ENCODE measurements around the gene RMP24.

The RMP24 gene

DNA sequence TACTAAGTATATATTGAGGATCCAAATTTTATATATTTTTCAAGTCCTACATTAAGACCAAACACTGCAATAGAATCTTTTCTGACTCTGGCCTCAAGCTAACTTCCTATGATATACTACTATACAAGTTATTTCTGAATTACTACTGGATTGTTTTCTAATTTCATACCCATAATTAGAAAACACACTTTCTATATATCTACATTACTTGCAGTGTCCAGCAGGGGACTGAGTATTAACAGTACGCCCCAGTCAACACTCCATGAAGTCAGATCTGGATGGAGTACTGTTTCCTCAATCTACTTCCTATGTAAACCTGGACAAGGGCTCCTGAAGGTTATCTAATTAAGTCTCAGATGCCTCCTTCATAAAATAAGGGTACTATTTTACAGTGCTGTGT, 26.5 kb downstream of the RMP24 start:
- DNase-seq (ENCODE audit: low read depth) = peak; percentile 27
- TF ChIP-seq, protein P1, sequence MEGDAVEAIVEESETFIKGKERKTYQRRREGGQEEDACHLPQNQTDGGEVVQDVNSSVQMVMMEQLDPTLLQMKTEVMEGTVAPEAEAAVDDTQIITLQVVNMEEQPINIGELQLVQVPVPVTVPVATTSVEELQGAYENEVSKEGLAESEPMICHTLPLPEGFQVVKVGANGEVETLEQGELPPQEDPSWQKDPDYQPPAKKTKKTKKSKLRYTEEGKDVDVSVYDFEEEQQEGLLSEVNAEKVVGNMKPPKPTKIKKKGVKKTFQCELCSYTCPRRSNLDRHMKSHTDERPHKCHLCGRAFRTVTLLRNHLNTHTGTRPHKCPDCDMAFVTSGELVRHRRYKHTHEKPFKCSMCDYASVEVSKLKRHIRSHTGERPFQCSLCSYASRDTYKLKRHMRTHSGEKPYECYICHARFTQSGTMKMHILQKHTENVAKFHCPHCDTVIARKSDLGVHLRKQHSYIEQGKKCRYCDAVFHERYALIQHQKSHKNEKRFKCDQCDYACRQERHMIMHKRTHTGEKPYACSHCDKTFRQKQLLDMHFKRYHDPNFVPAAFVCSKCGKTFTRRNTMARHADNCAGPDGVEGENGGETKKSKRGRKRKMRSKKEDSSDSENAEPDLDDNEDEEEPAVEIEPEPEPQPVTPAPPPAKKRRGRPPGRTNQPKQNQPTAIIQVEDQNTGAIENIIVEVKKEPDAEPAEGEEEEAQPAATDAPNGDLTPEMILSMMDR (IDR thresholded peaks at IDR 0.05; ENCODE audit: insufficient read depth, low read depth, low read length, missing control alignments) = peak; percentile 50
- H3K4me3 ChIP-seq (ENCODE audit: low read length) = no peak overlapping the region

GRCh38 chr18:35999925-36000324, 27.4 kb downstream of the RMP24 start:
- no peak overlapping the region for H3K4me3 ChIP-seq (ENCODE audit: low read length)
- no peak for DNase-seq (ENCODE audit: low read depth)
- TF ChIP-seq, protein P1 (IDR thresholded peaks at IDR 0.05; ENCODE audit: insufficient read depth, low read depth, low read length, missing control alignments) = no peak

DNA sequence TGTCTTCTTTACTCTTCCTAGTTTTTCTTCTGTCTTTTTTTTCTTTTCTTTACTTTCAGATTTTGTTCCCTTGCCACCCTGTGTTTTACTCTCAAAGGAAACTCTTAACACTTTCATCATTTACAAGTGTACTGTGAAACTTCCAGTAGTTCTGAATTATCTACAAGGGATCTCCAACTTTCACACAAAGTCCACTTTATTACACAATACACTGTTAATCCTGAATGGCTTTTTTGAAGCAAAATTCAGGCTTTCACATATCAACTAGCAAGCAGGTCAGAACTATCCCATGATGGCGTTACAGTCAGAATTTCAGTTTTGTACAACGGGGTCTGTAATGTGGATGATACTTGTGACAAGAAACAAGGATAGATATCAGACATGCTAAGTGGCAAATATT, 34.5 kb downstream of the RMP24 start:
- TF ChIP-seq, protein P1 (IDR thresholded peaks at IDR 0.05; ENCODE audit: insufficient read depth, low read depth, low read length, missing control alignments) = no peak
- H3K4me3 ChIP-seq (ENCODE audit: low read length) = no peak overlapping the region

GRCh38 chr18:36009214-36009613, 36.7 kb downstream of the RMP24 start:
- TF ChIP-seq, protein P1 (IDR thresholded peaks at IDR 0.05; ENCODE audit: insufficient read depth, low read depth, low read length, missing control alignments) = no peak
- no peak overlapping the region for H3K4me3 ChIP-seq (ENCODE audit: low read length)
- no peak for DNase-seq (ENCODE audit: low read depth)

More for the DNA sequence above, 34.5 kb downstream of the RMP24 start:
- DNase-seq (ENCODE audit: low read depth) = no peak

- TF ChIP-seq, protein P1 (IDR thresholded peaks at IDR 0.05; ENCODE audit: insufficient read depth, low read depth, low read length, missing control alignments) = no peak
- no peak overlapping the region for H3K4me3 ChIP-seq (ENCODE audit: low read length)
- DNase-seq (ENCODE audit: low read depth) = no peak
Observed at GRCh38 chr18:36012891-36013290, 40.4 kb downstream of the RMP24 start.

- no peak overlapping the region for H3K4me3 ChIP-seq (ENCODE audit: low read length)
- TF ChIP-seq, protein P1 (IDR thresholded peaks at IDR 0.05; ENCODE audit: insufficient read depth, low read depth, low read length, missing control alignments) = no peak
- no peak for DNase-seq (ENCODE audit: low read depth)
Observed at GRCh38 chr18:36015629-36016028, 43.1 kb downstream of the RMP24 start.

- no peak for DNase-seq (ENCODE audit: low read depth)
- H3K4me3 ChIP-seq (ENCODE audit: low read length) = no peak overlapping the region
- TF ChIP-seq, protein P1 (IDR thresholded peaks at IDR 0.05; ENCODE audit: insufficient read depth, low read depth, low read length, missing control alignments) = no peak
Observed at GRCh38 chr18:36017232-36017631, 44.8 kb downstream of the RMP24 start.
